CD14-positive monocyte (primary cell): ENCODE data around the gene ATXN7L1. TPM values are rescaled to one million over a fixed set of nuclear protein-coding genes. Genes with fewer than 3 reads are reported as not detected.

Source experiments
- DNase-seq, 3 donors: peaks; one replicate each; pipeline ENCODE4 v3.0.0-alpha.2; 2011 to 2022
- H2AFZ ChIP-seq: 2 replicates; pipeline ENCODE4 v1.6.0; 2012; ENCODE audit warnings: mild to moderate bottlenecking, low read depth, low read length, inconsistent platforms; ENCODE audit not compliant: insufficient read depth, poor library complexity, severe bottlenecking
- H3K27ac ChIP-seq, 2 donors: 1 replicate in 1 of 2; 2 replicates in 1 of 2; pipeline ENCODE4 v1.5.1; 2012 to 2013; ENCODE audit warnings: low read length in 2 of 2, control low read depth in 1 of 2, inconsistent platforms in 1 of 2, low read depth in 1 of 2, mild to moderate bottlenecking in 1 of 2
- H3K27me3 ChIP-seq, 2 donors: one replicate each; pipeline versions ENCODE4 v1.6.0 to v1.6.1; 2011 to 2013; ENCODE audit warnings: low read length in 2 of 2; ENCODE audit not compliant: control insufficient read depth in 2 of 2, insufficient read depth in 2 of 2
- H3K36me3 ChIP-seq, 2 donors: replicated peaks in 1 of 2; 1 replicate in 1 of 2; 2 replicates in 1 of 2; pipeline versions ENCODE4 v1.5.1 to v1.6.1; 2012 to 2013; ENCODE audit warnings: low read length in 2 of 2, control low read depth in 1 of 2, inconsistent platforms in 1 of 2, mild to moderate bottlenecking in 1 of 2; ENCODE audit not compliant: insufficient read depth in 2 of 2, control insufficient read depth in 1 of 2
- H3K4me1 ChIP-seq, 2 donors: 1 replicate in 1 of 2; 2 replicates in 1 of 2; pipeline versions ENCODE4 v1.5.1 to v1.6.1; 2012 to 2013; ENCODE audit warnings: low read length in 2 of 2, control low read depth in 1 of 2, inconsistent platforms in 1 of 2, mild to moderate bottlenecking in 1 of 2, moderate library complexity in 1 of 2; ENCODE audit not compliant: insufficient read depth in 2 of 2, control insufficient read depth in 1 of 2
- H3K4me2 ChIP-seq: replicated peaks from 2 replicates; pipeline ENCODE3; 2012; ENCODE audit warnings: low read length, moderate library complexity, mild to moderate bottlenecking; ENCODE audit not compliant: poor library complexity, severe bottlenecking; ENCODE audit errors: extremely low read depth
- H3K4me3 ChIP-seq, 3 experiments: fragments of 200-600 bp in 1 of 3; sonication (generic) in 1 of 3; replicated peaks in 1 of 3; 1 replicate in 2 of 3; 2 replicates in 1 of 3; pipeline ENCODE4 v1.5.1; 2011 to 2013; ENCODE audit warnings: low read length in 3 of 3, mild to moderate bottlenecking in 3 of 3, control low read depth in 2 of 3, low read depth in 2 of 3, inconsistent platforms in 1 of 3, moderate library complexity in 1 of 3
- H3K79me2 ChIP-seq: 2 replicates; pipeline ENCODE4 v1.6.0; 2012; ENCODE audit warnings: mild to moderate bottlenecking, control low read depth, inconsistent platforms, low read length, moderate library complexity; ENCODE audit not compliant: insufficient read depth
- H3K9ac ChIP-seq: 2 replicates; pipeline ENCODE4 v1.6.0; 2017; ENCODE audit warnings: low read length, mild to moderate bottlenecking; ENCODE audit not compliant: insufficient read depth, poor library complexity, severe bottlenecking
- H3K9me3 ChIP-seq, 2 donors: replicated peaks in 1 of 2; 1 replicate in 1 of 2; 2 replicates in 1 of 2; pipeline versions ENCODE4 v1.5.1 to v1.6.1; 2012 to 2013; ENCODE audit warnings: low read length in 2 of 2, control low read depth in 1 of 2; ENCODE audit not compliant: control insufficient read depth in 1 of 2, insufficient read depth in 1 of 2
- H4K20me1 ChIP-seq: 2 replicates; pipeline ENCODE4 v1.6.0; 2012; ENCODE audit warnings: mild to moderate bottlenecking, low read length, control low read depth, moderate library complexity; ENCODE audit not compliant: insufficient read depth
- H3K27ac Mint-ChIP-seq, 7 donors: one replicate each; pipeline ENCODE4 v1.8.0; 2020; ENCODE audit warnings: mild to moderate bottlenecking in 7 of 7, mixed read lengths in 7 of 7, moderate library complexity in 6 of 7, inconsistent platforms in 2 of 7
- H3K27me3 Mint-ChIP-seq, 3 donors: one replicate each; pipeline ENCODE4 v1.8.0; 2021 to 2022; ENCODE audit warnings: low read depth in 3 of 3, mild to moderate bottlenecking in 3 of 3, mixed read lengths in 3 of 3, moderate library complexity in 3 of 3, inconsistent platforms in 1 of 3
- H3K36me3 Mint-ChIP-seq, 2 donors: one replicate each; pipeline ENCODE4 v1.8.0; 2020; ENCODE audit warnings: mixed read lengths in 2 of 2, inconsistent platforms in 1 of 2, mild to moderate bottlenecking in 1 of 2
- H3K4me1 Mint-ChIP-seq: one replicate; pipeline ENCODE4 v1.8.0; 2020; ENCODE audit warnings: mild to moderate bottlenecking, mixed read lengths
- H3K4me3 Mint-ChIP-seq, 2 donors: one replicate each; pipeline ENCODE4 v1.8.0; 2020; ENCODE audit warnings: mild to moderate bottlenecking in 2 of 2, mixed read lengths in 2 of 2, moderate library complexity in 1 of 2
- H3K9me3 Mint-ChIP-seq, 7 donors: one replicate each; pipeline ENCODE4 v1.8.0; 2020 to 2022; ENCODE audit warnings: mixed read lengths in 7 of 7, mild to moderate bottlenecking in 6 of 7, moderate library complexity in 6 of 7, inconsistent platforms in 2 of 7
- CTCF ChIP-seq: fragments of 200-600 bp; IDR thresholded peaks from one replicate; pipeline ENCODE4 v1.8.0; 2022; ENCODE audit warnings: antibody characterized with exemption, mild to moderate bottlenecking
- WGBS: methylation state at CpG from one replicate; pipeline ENCODE4 v1.1.5; 2013; ENCODE audit warnings: missing lambda C conversion rate; ENCODE audit not compliant: insufficient coverage; 5-methylcytosine and 5-hydroxymethylcytosine counted together
- intact Hi-C, 2 donors: fragments of 100-400 bp; cut with micrococcal nuclease; formaldehyde crosslinking; loops; one replicate each; pipeline versions ENCODE4 v1.15.0 to v1.15.1; 2023
- polyA plus RNA-seq, 3 donors: library from polyadenylated mRNA; depleted of rRNA in 1 of 3; unstranded in 2 of 3; stranded (reverse) in 1 of 3; fragments of 300-500 nt in 2 of 3; fragments of >200 nt in 1 of 3; fragmentation: Illumina TruSeq in 2 of 3; gene quantifications; 1 replicate in 2 of 3; 2 replicates in 1 of 3; pipeline ENCODE4 v1.2.3, GENCODE V29; 2012 to 2021

The ATXN7L1 gene
- polyA plus RNA-seq, 3 donors: 4.5 to 12.2 (median 11.2) TPM

- no peak for DNase-seq
- intact Hi-C loops: no loop called here
- no peak overlapping the region for H3K4me2 ChIP-seq
- Mint-ChIP-seq H3K9me3 (peaks cover 4 to 15% (median 9%) of the 10 kb centered on the region in 7 donors), H3K4me1 (no peaks in the 10 kb centered on the region), H3K4me3 (no peak overlapping the region), H3K36me3 (no peaks in the 10 kb centered on the region), H3K27ac (no peak overlapping the region), H3K27me3 (peaks cover 3 to 15% (median 8%) of the 10 kb centered on the region in 3 donors)
- H3K36me3 ChIP-seq: no peaks in the 10 kb centered on the region
- TF ChIP-seq CTCF: no peak
- no peaks in the 10 kb centered on the region for H3K4me1 ChIP-seq
- H4K20me1 ChIP-seq: no peaks in the 10 kb centered on the region
- H3K4me3 ChIP-seq: no peak overlapping the region
- H3K27me3 ChIP-seq: no peaks in the 10 kb centered on the region
- WGBS: no CpG with 5 or more reads among the region's 1 CpG
- no peak overlapping the region for H3K27ac ChIP-seq
- no peak overlapping the region for H3K9ac ChIP-seq
- H3K79me2 ChIP-seq: no peaks in the 10 kb centered on the region
- H3K9me3 ChIP-seq: peaks cover 0 to 10% of the 10 kb centered on the region in 2 donors
- no peak overlapping the region for H2AFZ ChIP-seq
Measured at GRCh38 chr7:105924945-105925344, 48.5 kb upstream of the ATXN7L1 start.

GRCh38 chr7:105920766-105921165 lies 44.4 kb upstream of the ATXN7L1 start:
- Histone ChIP-seq H3K27me3 (no peaks in the 10 kb centered on the region), H3K79me2 (no peaks in the 10 kb centered on the region), H3K4me2 (no peak overlapping the region), H4K20me1 (no peaks in the 10 kb centered on the region), H3K4me1 (no peaks in the 10 kb centered on the region), H3K9me3 (peaks cover 0 to 10% of the 10 kb centered on the region in 2 donors), H3K9ac (no peak overlapping the region), H3K36me3 (no peaks in the 10 kb centered on the region), H3K27ac (no peak overlapping the region), H3K4me3 (no peak overlapping the region), H2AFZ (no peak overlapping the region)
- Mint-ChIP-seq H3K27ac (no peak overlapping the region), H3K4me3 (no peak overlapping the region), H3K9me3 (peaks cover 8 to 23% (median 10%) of the 10 kb centered on the region in 7 donors), H3K4me1 (no peaks in the 10 kb centered on the region), H3K27me3 (peaks cover 1 to 4% (median 3%) of the 10 kb centered on the region in 3 donors), H3K36me3 (no peaks in the 10 kb centered on the region)
- no peak for TF ChIP-seq CTCF
- no peak for DNase-seq
- WGBS: 97% methylated on average over 4 of the region's 4 CpGs
- intact Hi-C loops: no loop called here
